Measurements from ENCODE around the gene MEGF10. TPM values are rescaled to one million over a fixed set of nuclear protein-coding genes. Genes with fewer than 3 reads are reported as not detected.

MEGF10 gene
- total RNA-seq, 1 experiment from 2014 or later: not detected

GRCh38 chr5:127433526-127433925, 142.9 kb downstream of the MEGF10 start:
- Histone ChIP-seq H3K27me3 (replicated peaks; ENCODE audit: control insufficient read depth, insufficient read depth, low read length) (no peaks in the 10 kb centered on the region), H3K4me1 (peaks cover under 1% of the 10 kb centered on the region; the same call in 1 of the 2 replicates), H3K4me3 (ENCODE audit: low read depth, low read length) (no peak overlapping the region), H3K36me3 (ENCODE audit: control insufficient read depth, insufficient read depth, low read length) (no peaks in the 10 kb centered on the region), H3K9me3 (no peaks in the 10 kb centered on the region)
- ChIA-PET CTCF (no interaction called here), POLR2A (no interaction called here)
- Mint-ChIP-seq H3K9me3 (ENCODE audit: unreplicated experiment) (no peaks in the 10 kb centered on the region), H3K36me3 (ENCODE audit: insufficient read depth, unreplicated experiment) (no peaks in the 10 kb centered on the region), H3K27me3 (ENCODE audit: insufficient read depth, unreplicated experiment) (no peaks in the 10 kb centered on the region), H3K27ac (ENCODE audit: unreplicated experiment) (no peak overlapping the region), H3K4me3 (ENCODE audit: unreplicated experiment) (no peak overlapping the region), H3K4me1 (ENCODE audit: low read depth, unreplicated experiment) (no peaks in the 10 kb centered on the region)
- intact Hi-C loops (cut with micrococcal nuclease; ENCODE audit: unreplicated experiment): no loop called here
- TF ChIP-seq, protein P1, sequence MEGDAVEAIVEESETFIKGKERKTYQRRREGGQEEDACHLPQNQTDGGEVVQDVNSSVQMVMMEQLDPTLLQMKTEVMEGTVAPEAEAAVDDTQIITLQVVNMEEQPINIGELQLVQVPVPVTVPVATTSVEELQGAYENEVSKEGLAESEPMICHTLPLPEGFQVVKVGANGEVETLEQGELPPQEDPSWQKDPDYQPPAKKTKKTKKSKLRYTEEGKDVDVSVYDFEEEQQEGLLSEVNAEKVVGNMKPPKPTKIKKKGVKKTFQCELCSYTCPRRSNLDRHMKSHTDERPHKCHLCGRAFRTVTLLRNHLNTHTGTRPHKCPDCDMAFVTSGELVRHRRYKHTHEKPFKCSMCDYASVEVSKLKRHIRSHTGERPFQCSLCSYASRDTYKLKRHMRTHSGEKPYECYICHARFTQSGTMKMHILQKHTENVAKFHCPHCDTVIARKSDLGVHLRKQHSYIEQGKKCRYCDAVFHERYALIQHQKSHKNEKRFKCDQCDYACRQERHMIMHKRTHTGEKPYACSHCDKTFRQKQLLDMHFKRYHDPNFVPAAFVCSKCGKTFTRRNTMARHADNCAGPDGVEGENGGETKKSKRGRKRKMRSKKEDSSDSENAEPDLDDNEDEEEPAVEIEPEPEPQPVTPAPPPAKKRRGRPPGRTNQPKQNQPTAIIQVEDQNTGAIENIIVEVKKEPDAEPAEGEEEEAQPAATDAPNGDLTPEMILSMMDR (IDR thresholded peaks at IDR 0.05; ENCODE audit: insufficient read depth in 1 of 2, low read depth in 1 of 2, low read length in 1 of 2, severe bottlenecking in 1 of 2, unreplicated experiment in 1 of 2): no peak
- no peak for DNase-seq
- BruUV-seq (replicated peaks): no TSS peak

- no peaks in the 10 kb centered on the region for H3K4me1 Mint-ChIP-seq (ENCODE audit: low read depth, unreplicated experiment)
- CTCF ChIA-PET: no interaction called here
These were observed 144.0 kb downstream of the MEGF10 start for GRCh38 chr5:127434588-127434987.

GRCh38 chr5:127435821-127436220, 145.2 kb downstream of the MEGF10 start:
- H3K4me1 Mint-ChIP-seq (ENCODE audit: low read depth, unreplicated experiment): no peaks in the 10 kb centered on the region
- CTCF ChIA-PET: no interaction called here
- H3K36me3 Mint-ChIP-seq (ENCODE audit: insufficient read depth, unreplicated experiment): no peaks in the 10 kb centered on the region
- Histone ChIP-seq H3K27me3 (replicated peaks; ENCODE audit: control insufficient read depth, insufficient read depth, low read length) (no peaks in the 10 kb centered on the region), H3K4me1 (no peaks in the 10 kb centered on the region), H3K4me3 (ENCODE audit: low read depth, low read length) (no peak overlapping the region), H3K36me3 (ENCODE audit: control insufficient read depth, insufficient read depth, low read length) (no peaks in the 10 kb centered on the region), H3K9me3 (no peaks in the 10 kb centered on the region)
- H3K4me3 Mint-ChIP-seq (ENCODE audit: unreplicated experiment): no peak overlapping the region
- no peak for DNase-seq
- intact Hi-C loops (cut with micrococcal nuclease; ENCODE audit: unreplicated experiment): no loop called here
- POLR2A ChIA-PET: no interaction called here
- H3K27me3 Mint-ChIP-seq (ENCODE audit: insufficient read depth, unreplicated experiment): no peaks in the 10 kb centered on the region
- TF ChIP-seq, protein P1 (IDR thresholded peaks at IDR 0.05; ENCODE audit: insufficient read depth in 1 of 2, low read depth in 1 of 2, low read length in 1 of 2, severe bottlenecking in 1 of 2, unreplicated experiment in 1 of 2): no peak
- BruUV-seq (replicated peaks): no TSS peak
- H3K27ac Mint-ChIP-seq (ENCODE audit: unreplicated experiment): no peak overlapping the region
- H3K9me3 Mint-ChIP-seq (ENCODE audit: unreplicated experiment): no peaks in the 10 kb centered on the region

More at GRCh38 chr5:127434588-127434987, 144.0 kb downstream of the MEGF10 start:
- POLR2A ChIA-PET: no interaction called here
- H3K4me3 Mint-ChIP-seq (ENCODE audit: unreplicated experiment): no peak overlapping the region
- no peaks in the 10 kb centered on the region for H3K9me3 Mint-ChIP-seq (ENCODE audit: unreplicated experiment)
- H3K4me3 ChIP-seq (ENCODE audit: low read depth, low read length): no peak overlapping the region
- intact Hi-C loops (cut with micrococcal nuclease; ENCODE audit: unreplicated experiment): no loop called here
- no peaks in the 10 kb centered on the region for H3K36me3 Mint-ChIP-seq (ENCODE audit: insufficient read depth, unreplicated experiment)
- DNase-seq: no peak
- H3K27me3 Mint-ChIP-seq (ENCODE audit: insufficient read depth, unreplicated experiment): no peaks in the 10 kb centered on the region
- H3K27me3 ChIP-seq (replicated peaks; ENCODE audit: control insufficient read depth, insufficient read depth, low read length): no peaks in the 10 kb centered on the region
- no peaks in the 10 kb centered on the region for H3K36me3 ChIP-seq (ENCODE audit: control insufficient read depth, insufficient read depth, low read length)
- no peaks in the 10 kb centered on the region for H3K4me1 ChIP-seq
- TF ChIP-seq, protein P1 (IDR thresholded peaks at IDR 0.05; ENCODE audit: insufficient read depth in 1 of 2, low read depth in 1 of 2, low read length in 1 of 2, severe bottlenecking in 1 of 2, unreplicated experiment in 1 of 2): no peak
- no peaks in the 10 kb centered on the region for H3K9me3 ChIP-seq
- no peak overlapping the region for H3K27ac Mint-ChIP-seq (ENCODE audit: unreplicated experiment)
- BruUV-seq (replicated peaks): no TSS peak

Data from Caco-2 (cell line).